Measurements from ENCODE around the gene CADM4. TPM values are rescaled to one million over a fixed set of nuclear protein-coding genes. Genes with fewer than 3 reads are reported as not detected.
"Not testable (repeated sequence)": the region's sequence is repeated elsewhere in the genome, so short reads cannot be mapped to it uniquely, and the experiment has no call there.

Gene CADM4
- not detected for polyA plus RNA-seq

- peak within 1 kb of the TSS; percentile 53 to 91 (median 78) for H3K4me3 Mint-ChIP-seq
- H3K27me3 Mint-ChIP-seq = peaks cover 30% of the 10 kb centered on the region
- peak within 1 kb of the TSS in 2 of 3 donors; percentile 23 to 77 for H3K27ac Mint-ChIP-seq
- no peaks in the 10 kb centered on the region for H3K36me3 Mint-ChIP-seq
- peaks cover 5 to 9% (median 5%) of the 10 kb centered on the region in 3 donors for H3K4me1 Mint-ChIP-seq
- peaks cover 0 to 2% (median 0%) of the 10 kb centered on the region in 3 donors for H3K9me3 Mint-ChIP-seq
Observed at GRCh38 chr19:43639519-43640423, at the start of gene CADM4. Gene CADM4, minus strand, starts transcription at chr19:43639850. Its CDS starts 60 bp downstream, at chr19:43639790.

DNA sequence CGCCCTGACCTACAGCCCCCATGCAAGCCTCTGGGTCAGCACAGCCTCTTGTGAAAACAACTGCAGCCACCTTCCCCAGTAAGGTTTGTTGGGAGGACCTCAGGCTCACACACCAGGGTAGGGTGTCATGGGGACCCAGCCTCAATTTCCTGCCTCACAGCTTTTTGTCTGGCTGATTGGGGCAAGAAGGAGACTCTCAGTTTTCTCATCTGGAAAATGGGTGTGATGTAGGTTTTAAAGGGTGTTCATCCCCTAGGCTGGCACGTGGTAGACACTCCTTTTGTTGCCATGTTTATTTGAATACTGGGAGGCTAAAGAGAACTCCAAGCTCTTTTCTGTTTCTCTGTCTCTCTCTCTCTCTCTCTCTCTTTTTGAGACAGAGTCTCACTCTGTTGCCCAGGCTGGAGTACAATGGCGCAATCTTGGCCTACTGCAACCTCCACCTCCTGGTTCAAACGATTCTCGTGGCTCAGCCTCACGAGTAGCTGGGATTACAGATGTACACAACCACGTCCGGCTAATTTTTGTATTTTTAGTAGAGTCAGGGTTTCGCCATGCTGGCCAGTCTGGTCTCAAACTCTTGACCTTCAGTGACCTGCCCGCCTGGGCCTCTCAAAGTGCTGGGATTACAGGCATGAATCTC, 48.5 kb upstream of the CADM4 start:
- H3K4me1 Mint-ChIP-seq = no peaks in the 10 kb centered on the region
- no peaks in the 10 kb centered on the region for H3K36me3 Mint-ChIP-seq
- peak overlapping the region in 1 of 4 donors; percentile 24 for H3K4me3 Mint-ChIP-seq
- H3K9me3 Mint-ChIP-seq = peaks cover 5 to 14% (median 6%) of the 10 kb centered on the region in 3 donors
- H3K27ac Mint-ChIP-seq = no peak overlapping the region
- no peaks in the 10 kb centered on the region for H3K27me3 Mint-ChIP-seq

DNA sequence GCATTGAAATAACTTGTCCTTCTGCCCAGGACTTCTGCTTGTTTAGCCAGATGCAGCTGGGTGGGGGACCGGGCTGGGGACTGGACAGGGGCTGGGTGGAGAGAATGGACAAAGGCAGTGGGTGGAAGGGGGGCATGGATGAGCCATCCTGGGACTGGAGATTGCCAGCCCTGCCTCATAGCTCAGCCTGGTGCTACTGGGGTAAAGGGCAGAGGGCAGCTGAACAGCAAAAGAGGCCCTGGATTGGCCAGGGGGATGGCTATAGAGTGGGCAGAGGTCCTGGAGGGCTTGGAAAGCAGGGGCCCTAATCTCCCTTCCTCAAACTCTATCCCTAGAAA, 48.0 kb upstream of the CADM4 start:
- H3K4me3 Mint-ChIP-seq = no peak overlapping the region
- H3K36me3 Mint-ChIP-seq = no peaks in the 10 kb centered on the region
- H3K27ac Mint-ChIP-seq = no peak overlapping the region
- peaks cover 5 to 9% (median 5%) of the 10 kb centered on the region in 3 donors for H3K9me3 Mint-ChIP-seq
- H3K4me1 Mint-ChIP-seq = no peaks in the 10 kb centered on the region
- H3K27me3 Mint-ChIP-seq = no peaks in the 10 kb centered on the region

- H3K4me3 Mint-ChIP-seq = no peak overlapping the region
- peaks cover 1% of the 10 kb centered on the region for H3K36me3 Mint-ChIP-seq
- no peaks in the 10 kb centered on the region for H3K27me3 Mint-ChIP-seq
- H3K27ac Mint-ChIP-seq = no peak overlapping the region
- H3K4me1 Mint-ChIP-seq = no peaks in the 10 kb centered on the region
- H3K9me3 Mint-ChIP-seq = no peaks in the 10 kb centered on the region
Observed at GRCh38 chr19:43684326-43684725, 44.7 kb upstream of the CADM4 start.

DNA sequence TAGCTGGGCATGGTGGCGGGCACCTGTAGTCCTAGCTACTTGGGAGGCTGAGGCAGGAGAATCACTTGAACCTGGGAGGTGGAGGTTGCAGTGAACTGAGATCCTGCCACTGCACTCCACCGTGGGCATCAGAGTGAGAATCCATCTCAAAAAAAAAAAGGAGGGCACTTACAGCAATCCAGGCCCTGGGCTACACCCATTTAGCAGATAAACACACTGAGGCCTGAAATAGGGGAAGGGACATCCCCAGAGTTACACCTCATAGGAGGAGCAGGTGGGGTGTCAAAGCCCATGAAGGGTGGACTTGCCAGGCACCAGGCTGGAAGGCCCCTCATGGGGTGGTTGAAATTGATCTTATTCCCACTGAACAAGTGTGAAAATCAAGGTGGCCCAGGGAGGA, 44.3 kb upstream of the CADM4 start:
- no peaks in the 10 kb centered on the region for H3K9me3 Mint-ChIP-seq
- no peaks in the 10 kb centered on the region for H3K4me1 Mint-ChIP-seq
- H3K36me3 Mint-ChIP-seq = peaks cover 1% of the 10 kb centered on the region
- H3K27ac Mint-ChIP-seq = no peak overlapping the region
- H3K4me3 Mint-ChIP-seq = no peak overlapping the region
- no peaks in the 10 kb centered on the region for H3K27me3 Mint-ChIP-seq

DNA sequence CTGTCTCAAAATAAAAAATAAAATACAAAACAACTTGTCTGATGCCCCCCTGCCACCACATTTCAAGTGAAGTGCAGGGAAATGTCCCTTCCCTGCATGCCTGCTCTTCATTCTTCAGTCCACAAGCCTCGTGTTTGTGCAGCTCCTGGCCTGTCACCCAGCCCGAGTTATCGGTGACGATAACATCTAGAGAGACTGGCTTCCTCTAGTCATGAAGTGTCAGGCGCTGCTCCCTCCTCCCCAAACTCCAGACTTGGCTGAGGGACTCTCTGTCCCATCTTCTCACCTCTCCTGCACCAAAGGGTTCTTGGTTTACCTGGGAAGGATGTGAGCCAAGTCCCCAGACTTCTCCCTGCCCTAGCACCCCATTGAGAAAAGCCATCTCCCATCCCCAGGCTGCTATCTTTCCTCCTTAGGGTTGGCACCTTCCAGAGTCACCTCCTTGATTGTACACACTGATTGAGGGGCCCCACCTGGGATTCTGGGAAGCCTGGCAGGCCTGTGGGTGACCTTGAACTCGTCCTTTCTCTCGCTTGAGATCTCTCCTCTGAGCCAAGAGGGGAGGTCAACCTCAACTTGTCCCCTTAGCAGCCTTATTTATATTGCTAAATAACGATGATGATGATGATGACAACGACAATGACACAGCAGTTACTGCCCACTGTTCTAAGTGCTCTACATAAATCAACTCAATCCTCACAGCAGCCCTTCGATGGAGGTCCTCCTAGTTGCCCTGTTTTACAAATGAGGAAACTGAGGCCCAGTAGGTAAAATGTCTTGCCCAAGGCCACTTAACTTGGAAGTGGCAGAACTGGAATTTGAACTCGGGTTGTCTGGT, 43.4 kb upstream of the CADM4 start:
- H3K4me1 Mint-ChIP-seq = no peaks in the 10 kb centered on the region
- no peaks in the 10 kb centered on the region for H3K27me3 Mint-ChIP-seq
- peaks cover 1% of the 10 kb centered on the region for H3K36me3 Mint-ChIP-seq
- H3K4me3 Mint-ChIP-seq = no peak overlapping the region
- H3K27ac Mint-ChIP-seq = no peak overlapping the region
- no peaks in the 10 kb centered on the region for H3K9me3 Mint-ChIP-seq

- H3K4me3 Mint-ChIP-seq, H3K27me3 Mint-ChIP-seq, H3K36me3 Mint-ChIP-seq, H3K4me1 Mint-ChIP-seq, H3K27ac Mint-ChIP-seq, H3K9me3 Mint-ChIP-seq: not testable (repeated sequence)
Observed at GRCh38 chr19:43682269-43682668, 42.6 kb upstream of the CADM4 start.

DNA sequence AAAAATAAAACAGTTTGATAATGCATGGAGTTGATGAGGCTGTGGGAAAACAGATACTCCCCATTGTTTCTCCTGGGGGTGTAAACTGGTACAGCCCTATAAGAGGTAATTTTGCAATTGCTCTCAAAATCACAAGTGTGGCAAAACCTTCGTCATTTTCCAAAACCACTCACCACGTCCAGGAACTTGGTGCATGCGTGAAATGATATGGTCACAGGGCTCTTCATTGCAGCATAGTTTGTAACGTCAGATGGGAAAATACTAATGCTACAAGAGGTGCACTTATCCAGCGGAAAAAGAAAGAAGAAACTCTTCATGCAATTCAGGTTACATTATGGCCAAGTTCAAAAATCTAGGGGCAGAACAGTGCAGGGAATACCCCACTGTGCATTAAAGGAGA, 42.2 kb upstream of the CADM4 start:
- no peak overlapping the region for H3K4me3 Mint-ChIP-seq
- H3K4me1 Mint-ChIP-seq = no peaks in the 10 kb centered on the region
- H3K9me3 Mint-ChIP-seq = no peaks in the 10 kb centered on the region
- H3K27me3 Mint-ChIP-seq = no peaks in the 10 kb centered on the region
- H3K27ac Mint-ChIP-seq = no peak overlapping the region
- peaks cover 1% of the 10 kb centered on the region for H3K36me3 Mint-ChIP-seq

- Mint-ChIP-seq H3K27me3 (no peaks in the 10 kb centered on the region), H3K36me3 (peaks cover 1% of the 10 kb centered on the region), H3K4me1 (peaks cover 0 to 6% (median 3%) of the 10 kb centered on the region in 3 donors), H3K4me3 (no peak overlapping the region), H3K27ac (no peak overlapping the region), H3K9me3 (no peaks in the 10 kb centered on the region)
Observed at GRCh38 chr19:43678512-43679261, 39.0 kb upstream of the CADM4 start.

GRCh38 chr19:43675906-43676305, 36.3 kb upstream of the CADM4 start:
- peaks cover 1% of the 10 kb centered on the region for H3K36me3 Mint-ChIP-seq
- H3K27ac Mint-ChIP-seq = no peak overlapping the region
- peaks cover under 1% of the 10 kb centered on the region for H3K27me3 Mint-ChIP-seq
- no peak overlapping the region for H3K4me3 Mint-ChIP-seq
- peaks cover 0 to 9% (median 3%) of the 10 kb centered on the region in 3 donors for H3K4me1 Mint-ChIP-seq
- H3K9me3 Mint-ChIP-seq = no peaks in the 10 kb centered on the region

DNA sequence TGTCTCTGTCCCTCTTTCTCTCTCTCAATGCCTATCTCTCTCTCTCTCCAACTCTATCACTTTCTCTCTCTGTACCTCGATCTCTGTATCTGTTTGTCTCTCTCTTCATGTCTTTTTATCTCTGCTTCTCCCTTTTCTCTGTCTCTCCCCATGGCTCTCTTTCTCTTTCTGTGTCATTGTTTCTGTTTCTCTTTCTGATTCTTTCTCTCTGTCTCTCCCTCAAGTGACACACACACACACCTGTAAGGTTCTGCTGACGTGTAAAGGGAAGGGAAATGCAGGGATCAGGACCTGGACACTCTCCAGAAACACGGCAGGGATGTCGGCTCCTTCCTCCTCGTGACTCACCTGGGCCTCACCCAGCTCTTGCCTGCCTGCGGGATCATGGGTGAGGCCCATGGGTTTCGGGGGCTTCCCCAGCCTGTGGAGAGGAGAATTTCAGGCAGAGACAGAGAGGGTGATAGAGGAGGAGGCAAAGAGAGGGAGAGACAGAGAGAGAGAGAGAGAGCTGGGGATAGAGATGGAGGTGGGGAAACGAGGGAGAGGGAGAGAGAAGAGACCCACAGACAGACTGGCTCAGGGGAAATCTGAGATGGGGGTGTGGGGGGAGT, 35.7 kb upstream of the CADM4 start:
- Mint-ChIP-seq H3K27me3 (peaks cover 1% of the 10 kb centered on the region), H3K4me3 (peak overlapping the region in 2 of 4 donors; percentile 39 to 41), H3K36me3 (no peaks in the 10 kb centered on the region), H3K9me3 (no peaks in the 10 kb centered on the region), H3K27ac (no peak overlapping the region), H3K4me1 (peaks cover 2 to 9% (median 6%) of the 10 kb centered on the region in 3 donors)

DNA sequence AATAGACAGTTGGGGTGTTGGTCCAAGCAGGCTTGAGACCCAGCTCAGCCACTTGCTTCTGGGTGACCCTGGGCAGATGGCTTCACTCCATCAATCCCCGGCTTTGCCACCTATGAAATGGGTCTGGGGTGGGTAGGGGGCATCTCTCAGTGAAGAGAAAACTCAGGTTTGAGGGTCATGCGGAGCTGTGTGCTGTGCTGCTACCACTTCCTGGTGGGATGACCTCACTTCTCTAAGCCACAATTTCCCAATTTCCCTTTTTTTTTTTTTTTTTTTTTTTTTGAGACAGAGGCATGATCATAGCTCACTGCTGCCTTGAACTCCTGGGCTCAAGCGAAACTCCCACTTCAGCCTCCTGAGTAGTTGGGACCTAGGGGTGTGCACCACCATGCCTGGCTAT, 34.9 kb upstream of the CADM4 start:
- H3K27me3 Mint-ChIP-seq = peaks cover 3% of the 10 kb centered on the region
- H3K27ac Mint-ChIP-seq = no peak overlapping the region
- peaks cover 5 to 12% (median 9%) of the 10 kb centered on the region in 3 donors for H3K4me1 Mint-ChIP-seq
- H3K36me3 Mint-ChIP-seq = no peaks in the 10 kb centered on the region
- H3K4me3 Mint-ChIP-seq = no peak overlapping the region
- no peaks in the 10 kb centered on the region for H3K9me3 Mint-ChIP-seq

DNA sequence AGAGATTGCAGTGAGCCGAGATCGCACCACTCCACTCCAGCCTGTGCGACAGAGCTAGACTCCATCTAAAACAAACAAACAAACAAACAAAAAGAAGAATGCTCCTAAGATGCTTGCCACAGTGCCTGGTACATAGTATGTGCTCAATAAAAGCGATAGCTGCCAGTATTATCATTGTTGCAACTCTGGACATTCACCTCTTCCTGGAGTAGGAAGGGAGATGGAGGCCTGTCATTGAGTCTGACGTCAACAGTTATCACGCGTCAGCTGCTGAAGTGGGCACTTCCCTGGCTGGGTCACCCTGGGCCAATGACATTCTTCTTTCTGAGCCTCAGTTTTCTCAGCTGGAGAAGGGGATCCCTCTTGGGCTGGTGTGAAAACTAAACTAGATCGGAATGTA, 34.5 kb upstream of the CADM4 start:
- Mint-ChIP-seq H3K36me3 (no peaks in the 10 kb centered on the region), H3K4me3 (no peak overlapping the region), H3K9me3 (no peaks in the 10 kb centered on the region), H3K27me3 (peaks cover 4% of the 10 kb centered on the region), H3K27ac (no peak overlapping the region), H3K4me1 (peaks cover 5 to 14% (median 9%) of the 10 kb centered on the region in 3 donors)

- Mint-ChIP-seq H3K27ac (no peak overlapping the region), H3K9me3 (no peaks in the 10 kb centered on the region), H3K27me3 (peaks cover 4% of the 10 kb centered on the region), H3K36me3 (no peaks in the 10 kb centered on the region), H3K4me3 (no peak overlapping the region), H3K4me1 (peaks cover 5 to 14% (median 9%) of the 10 kb centered on the region in 3 donors)
Observed at GRCh38 chr19:43673637-43674036, 34.0 kb upstream of the CADM4 start.

All from IgD-negative memory B cell (primary cell).